ENCODE data around the gene NES. TPM values are rescaled to one million over a fixed set of nuclear protein-coding genes. Genes with fewer than 3 reads are reported as not detected.

The NES gene
- total and polyA plus RNA-seq, 2 of the 8 experiments (the other 6 are each of a cell fraction or from before 2014, with no cell fraction given): 13.3 to 135 TPM

- no peak overlapping the region for H2BK12ac ChIP-seq (ENCODE audit: low read depth, low read length)
- no peak overlapping the region for H3K27ac ChIP-seq (ENCODE audit: low read depth, low read length)
- ChIA-PET CTCF (ENCODE audit: partially characterized antibody) (interaction anchor here (0.6 to 43.0 kb wide), 8 partner anchors 9 to 96 kb away, joined by 3 to 868 read pairs (median 48); partner anchors contain the start of genes BCAN, CRABP2, HAPLN2 and NES), POLR2A (ENCODE audit: partially characterized antibody) (interaction anchor here (1.2 to 1.5 kb wide), 3 partner anchors 11 to 52 kb away, joined by 3 to 4 read pairs (median 4); partner anchors contain the start of gene HAPLN2)
- no peaks in the 10 kb centered on the region for H3K9me3 ChIP-seq (ENCODE audit: insufficient read depth in 2 of 2, low read depth in 1 of 2, low read length in 1 of 2)
- H3K4me3 ChIP-seq (ENCODE audit: extremely low read depth in 1 of 4, insufficient read depth in 2 of 4, low read depth in 3 of 4, low read length in 4 of 4): no peak overlapping the region
- H3K36me3 ChIP-seq (ENCODE audit: control insufficient read depth in 2 of 4, insufficient read depth in 4 of 4, low read length in 3 of 4): no peaks in the 10 kb centered on the region; a peak in 1 of 8 replicates
- no peak overlapping the region for H3K9ac ChIP-seq (replicated peaks in 1 of 4; ENCODE audit: extremely low read depth in 1 of 4, low read depth in 3 of 4, low read length in 3 of 4)
- H2BK15ac ChIP-seq (ENCODE audit: low read length): no peak overlapping the region
- no peak overlapping the region for H2BK120ac ChIP-seq (replicated peaks; ENCODE audit: low read depth, low read length)
- H2BK20ac ChIP-seq (ENCODE audit: low read length): no peak overlapping the region
- peaks cover 0 to 1% of the 10 kb centered on the region in 2 experiments for H4K20me1 ChIP-seq (replicated peaks in 1 of 2; ENCODE audit: control insufficient read depth in 1 of 2, insufficient read depth in 2 of 2, low read length in 2 of 2)
- H3K23ac ChIP-seq (ENCODE audit: insufficient read length): no peak overlapping the region
- no peaks in the 10 kb centered on the region for H3K79me2 ChIP-seq (ENCODE audit: control insufficient read depth in 1 of 2, insufficient read depth in 2 of 2, low read length in 2 of 2)
- peaks cover 9 to 21% (median 12%) of the 10 kb centered on the region in 4 experiments; a peak in 6 of 7 replicates for H3K27me3 ChIP-seq (replicated peaks in 1 of 4; ENCODE audit: control insufficient read depth in 3 of 4, extremely low read depth in 1 of 4, insufficient read depth in 3 of 4, low read length in 3 of 4)
- no peak overlapping the region for H2BK5ac ChIP-seq (ENCODE audit: low read depth, low read length)
- FAIRE-seq (no peak), DNase-seq (ENCODE audit: low read depth in 1 of 2, low spot score in 2 of 2) (no peak)
- H3K18ac ChIP-seq (ENCODE audit: extremely low read depth, low read length): no peak overlapping the region
- H4K91ac ChIP-seq (replicated peaks; ENCODE audit: insufficient read length, low read length): no peak overlapping the region
- H2AK5ac ChIP-seq (ENCODE audit: low read depth, low read length): no peak overlapping the region
- H3K14ac ChIP-seq (ENCODE audit: insufficient read length): no peak overlapping the region
- H4K5ac ChIP-seq (ENCODE audit: insufficient read length, low read depth, low read length): no peak overlapping the region
- H3K4me1 ChIP-seq (replicated peaks in 1 of 4; ENCODE audit: control insufficient read depth in 3 of 4, insufficient read depth in 4 of 4, low read length in 3 of 4): peaks cover 0 to 7% (median 2%) of the 10 kb centered on the region in 4 experiments; a peak in 5 of 7 replicates
- no peak overlapping the region for H4K8ac ChIP-seq (ENCODE audit: extremely low read depth, insufficient read depth, low read length)
- H3K4ac ChIP-seq (replicated peaks; ENCODE audit: insufficient read length, low read depth, low read length): no peak overlapping the region
- no peak overlapping the region for H3K56ac ChIP-seq (replicated peaks; ENCODE audit: insufficient read length, low read depth, low read length)
- no peak overlapping the region for H2AFZ ChIP-seq (ENCODE audit: low read length)
- no peaks in the 10 kb centered on the region; the same call in 1 of the 2 replicates for H3K79me1 ChIP-seq (ENCODE audit: low read depth, low read length)
- H3K4me2 ChIP-seq (ENCODE audit: insufficient read depth in 1 of 2, low read depth in 2 of 2, low read length in 2 of 2): no peak overlapping the region
- 89% methylated on average over 8 of the region's 8 CpGs; no CpG with 5 or more reads in 1 of the 2 experiments for WGBS, 2 experiments (ENCODE audit: extremely low coverage in 1 of 2, insufficient coverage in 1 of 2, insufficient read length in 1 of 2, insufficient replicate concordance in 2 of 2, low coverage in 1 of 2, low lambda C conversion rate in 2 of 2, missing lambda C conversion rate in 1 of 2)
- peaks cover 8% of the 10 kb centered on the region; the same call in 1 of the 2 replicates for H3K23me2 ChIP-seq (ENCODE audit: low read depth, low read length)
- no peak for TF ChIP-seq SP2 (IDR thresholded peaks at IDR 0.05; ENCODE audit: low read length)
- no peak for TF ChIP-seq USF2 (IDR thresholded peaks at IDR 0.05; ENCODE audit: low read length)
- no peak for TF ChIP-seq RAD21 (IDR thresholded peaks at IDR 0.05 in 1 of 2, conservative IDR thresholded peaks at IDR 0.05 in 1 of 2; ENCODE audit: low read depth in 2 of 2, low read length in 2 of 2)
- no peak for TF ChIP-seq RXRA (IDR thresholded peaks at IDR 0.05; ENCODE audit: insufficient read depth, low read depth, low read length)
- TF ChIP-seq KDM4A (IDR thresholded peaks at IDR 0.05; ENCODE audit: low read depth, low read length, severe bottlenecking): no peak
- TF ChIP-seq HDAC2 (IDR thresholded peaks at IDR 0.05; ENCODE audit: borderline replicate concordance in 1 of 2, low read depth in 2 of 2, low read length in 2 of 2): no peak
- no peak for TF ChIP-seq ATF2 (IDR thresholded peaks at IDR 0.05; ENCODE audit: low read length)
- no peak for TF ChIP-seq SIRT6 (IDR thresholded peaks at IDR 0.05; ENCODE audit: low read length)
- no peak for TF ChIP-seq SIX5 (IDR thresholded peaks at IDR 0.05; ENCODE audit: low read depth, low read length)
Measured at GRCh38 chr1:156629823-156630449, 47.3 kb downstream of the NES start.
